Tibial nerve (tissue), 4 donors: ENCODE data around the gene MSH3.

Experiments
- CTCF ChIP-seq, 5 experiments: fragments of 200-600 bp in 3 of 5; fragments of 450-650 bp in 2 of 5; sonication (generic) in 3 of 5; IDR thresholded peaks; one replicate each; pipeline ENCODE4 v1.5.1; 2016 to 2019; ENCODE audit warnings: antibody characterized with exemption in 5 of 5, mild to moderate bottlenecking in 3 of 5, moderate library complexity in 2 of 5
- EP300 ChIP-seq, 2 donors: sonication (generic); formaldehyde crosslinking; IDR thresholded peaks; one replicate each; pipeline ENCODE4 v1.6.1; 2017; ENCODE audit warnings: antibody characterized with exemption in 2 of 2, mild to moderate bottlenecking in 1 of 2
- POLR2A ChIP-seq, 2 donors: fragments of 450-650 bp; IDR thresholded peaks; one replicate each; pipeline ENCODE4 v1.6.1; 2017; ENCODE audit warnings: antibody characterized with exemption in 2 of 2, mild to moderate bottlenecking in 2 of 2, moderate library complexity in 2 of 2

GRCh38 chr5:80806929-80807328 is 152.5 kb downstream of the MSH3 start:
- TF ChIP-seq CTCF (IDR thresholded peaks at IDR 0.05) (no peak), POLR2A (IDR thresholded peaks at IDR 0.05) (no peak), EP300 (IDR thresholded peaks at IDR 0.05) (no peak)
